A549 treated with AZD9567 at 1 μM for 4 hours (cell line): Measurements from ENCODE around the gene ARPC1B. TPM values are rescaled to one million over a fixed set of nuclear protein-coding genes. Genes with fewer than 3 reads are reported as not detected.

ENCODE experiments used
- total RNA-seq: library from RNA; stranded (reverse); fragments of 200-300 nt; extraction: Qiagen RNA extraction; gene quantifications from 5 replicates; pipeline ENCODE4 v1.2.3, GENCODE V29; 2022; ENCODE audit not compliant: insufficient read depth

ARPC1B gene
- total RNA-seq, result 287 to 303 TPM (median 288 TPM) in 5 replicates

GRCh38 chr7:99374111-99375064 is at the start of gene ARPC1B:
ARPC1B (plus strand) TSS chr7:99374730; CDS start chr7:99385715, 10,985 bp downstream.

GRCh38 chr7:99325592-99326407 is 48.7 kb upstream of the ARPC1B start, which contains the start of gene ARPC1A:
ARPC1A (plus strand) TSS chr7:99325898; CDS start chr7:99333354, 7,456 bp downstream.

GRCh38 chr7:99408379-99409191 is 34.1 kb downstream of the ARPC1B start, which contains the start of the genes BUD31 and PDAP1:
BUD31 (plus strand) TSS chr7:99408969; CDS start chr7:99411093, 2,124 bp downstream.
PDAP1 (minus strand) TSS chr7:99408597; CDS start chr7:99408548, 49 bp downstream.

GRCh38 chr7:99438573-99439480 is 64.3 kb downstream of the ARPC1B start, which contains the start of the genes CPSF4 and PTCD1:
CPSF4 (plus strand) TSS chr7:99438943; CDS start chr7:99439083, 140 bp downstream.
PTCD1 (minus strand) TSS chr7:99438798; CDS start chr7:99435242, 3,556 bp downstream.

Other genes with a start within 250 kb of the ARPC1B start
- 19.9 to 23.7 TPM (median 23.4 TPM) in 5 replicates for gene SMURF1, start 230.6 kb upstream of the ARPC1B start, total RNA-seq
- 0.80 to 1.3 TPM (median 1.1 TPM) in 4 of 5 replicates, not detected in the other for gene KPNA7, start 166.6 kb upstream of the ARPC1B start, total RNA-seq
- gene MYH16, start 101.9 kb upstream of the ARPC1B start, total RNA-seq, result 0.24 to 8.2 TPM (median 0.34 TPM) in 5 replicates
- 107 to 127 TPM (median 123 TPM) in 5 replicates for gene ARPC1A, start 48.8 kb upstream of the ARPC1B start, total RNA-seq
- gene PDAP1, start 33.9 kb downstream of the ARPC1B start, total RNA-seq, result 152 to 187 TPM (median 175 TPM) in 5 replicates
- 131 to 157 TPM (median 151 TPM) in 5 replicates for gene BUD31, start 34.2 kb downstream of the ARPC1B start, total RNA-seq
- 6.5 to 10.9 TPM (median 6.6 TPM) in 5 replicates for gene PTCD1, start 64.1 kb downstream of the ARPC1B start, total RNA-seq
- gene CPSF4, start 64.2 kb downstream of the ARPC1B start, total RNA-seq, result 40.4 to 49.9 TPM (median 47.9 TPM) in 5 replicates
- gene ATP5MF, start 91.4 kb downstream of the ARPC1B start, total RNA-seq, result 912 to 1,062 TPM (median 917 TPM) in 5 replicates
- gene ZNF789, start 98.2 kb downstream of the ARPC1B start, total RNA-seq, result 8.0 to 13.8 TPM (median 9.2 TPM) in 5 replicates
- 17.4 to 20.4 TPM (median 18.1 TPM) in 5 replicates for gene ZNF394, start 125.6 kb downstream of the ARPC1B start, total RNA-seq
- gene ZKSCAN5, start 129.9 kb downstream of the ARPC1B start, total RNA-seq, result 8.6 to 12.6 TPM (median 9.5 TPM) in 5 replicates
- 5.0 to 7.4 TPM (median 6.5 TPM) in 5 replicates for gene FAM200A, start 177.4 kb downstream of the ARPC1B start, total RNA-seq
- gene ZNF655, start 183.9 kb downstream of the ARPC1B start, total RNA-seq, result 45.1 to 56.7 TPM (median 53.1 TPM) in 5 replicates
- gene TMEM225B, start 223.5 kb downstream of the ARPC1B start, total RNA-seq, result 1.0 to 1.5 TPM (median 1.4 TPM) in 4 of 5 replicates, not detected in the other
- gene ZSCAN25, start 242.2 kb downstream of the ARPC1B start, total RNA-seq, result 9.2 to 20.9 TPM (median 9.9 TPM) in 5 replicates